Stimulated activated CD4-positive, alpha-beta T cell treated with anti-CD3 and anti-CD28 coated beads, TNF-alpha, amount 100 ng/mL, for 1 hour (primary cell): Measurements from ENCODE around the gene DLGAP1.

Experiments
- DNase-seq, 3 donors: peaks; one replicate each; pipeline ENCODE4 v3.0.0-alpha.2; 2020; ENCODE audit warnings: low read depth in 3 of 3, low spot score in 1 of 3

DLGAP1 gene

GRCh38 chr18:4181882-4182568, 273.1 kb downstream of the DLGAP1 start:
- DNase-seq = no peak

GRCh38 chr18:4181086-4181485, 274.0 kb downstream of the DLGAP1 start:
- DNase-seq = no peak

- no peak for DNase-seq
These were observed 282.7 kb downstream of the DLGAP1 start for GRCh38 chr18:4172196-4173100.

GRCh38 chr18:4157352-4157751, 297.8 kb downstream of the DLGAP1 start:
- no peak for DNase-seq

GRCh38 chr18:4146797-4147196, 308.3 kb downstream of the DLGAP1 start:
- no peak for DNase-seq

GRCh38 chr18:4144201-4144600, 310.9 kb downstream of the DLGAP1 start:
- DNase-seq = no peak

GRCh38 chr18:4143585-4143984, 311.5 kb downstream of the DLGAP1 start:
- no peak for DNase-seq

- no peak for DNase-seq
These were observed 312.2 kb downstream of the DLGAP1 start for GRCh38 chr18:4142876-4143275.

GRCh38 chr18:4134700-4135099, 320.4 kb downstream of the DLGAP1 start:
- no peak for DNase-seq

- DNase-seq = no peak
These were observed 324.1 kb downstream of the DLGAP1 start for GRCh38 chr18:4130734-4131719.

GRCh38 chr18:4126939-4127338, 328.2 kb downstream of the DLGAP1 start:
- no peak for DNase-seq

- DNase-seq = no peak
These were observed 329.4 kb downstream of the DLGAP1 start for GRCh38 chr18:4125627-4126230.

GRCh38 chr18:4125224-4125623, 329.9 kb downstream of the DLGAP1 start:
- DNase-seq = no peak

GRCh38 chr18:4119813-4120212, 335.3 kb downstream of the DLGAP1 start:
- no peak for DNase-seq

GRCh38 chr18:4119127-4119648, 335.9 kb downstream of the DLGAP1 start:
- no peak for DNase-seq

- DNase-seq = no peak
These were observed 347.1 kb downstream of the DLGAP1 start for GRCh38 chr18:4108016-4108415.

- no peak for DNase-seq
These were observed 348.0 kb downstream of the DLGAP1 start for GRCh38 chr18:4107049-4107467.

GRCh38 chr18:4106407-4107033, 348.6 kb downstream of the DLGAP1 start:
- DNase-seq = peak in 1 of 3 donors; percentile 46

- no peak for DNase-seq
These were observed 352.2 kb downstream of the DLGAP1 start for GRCh38 chr18:4102901-4103300.

GRCh38 chr18:4101009-4101408, 354.1 kb downstream of the DLGAP1 start:
- DNase-seq = no peak
